IPS-NIHi11 (cell line): ENCODE data around the gene EPSTI1.
"Not testable (repeated sequence)": the region's sequence is repeated elsewhere in the genome, so short reads cannot be mapped to it uniquely, and the experiment has no call there.

Experiments used
- DNase-seq: peaks from one replicate; pipeline ENCODE4 v3.0.0; 2012; ENCODE audit warnings: mixed read lengths, low spot score

The EPSTI1 gene

GRCh38 chr13:43005460-43006236 is 13.6 kb upstream of the EPSTI1 start:
- DNase-seq, result no peak

GRCh38 chr13:43003729-43004128 is 11.7 kb upstream of the EPSTI1 start:
- DNase-seq, result no peak

- no peak for DNase-seq
These were observed 11.0 kb upstream of the EPSTI1 start for GRCh38 chr13:43003010-43003409.

- no peak for DNase-seq
These were observed 10.0 kb upstream of the EPSTI1 start for GRCh38 chr13:43002021-43002420.

- no peak for DNase-seq
These were observed 8.6 kb upstream of the EPSTI1 start for GRCh38 chr13:43000676-43001075.

GRCh38 chr13:42999491-42999890 is 7.5 kb upstream of the EPSTI1 start:
- DNase-seq, result no peak

DNA sequence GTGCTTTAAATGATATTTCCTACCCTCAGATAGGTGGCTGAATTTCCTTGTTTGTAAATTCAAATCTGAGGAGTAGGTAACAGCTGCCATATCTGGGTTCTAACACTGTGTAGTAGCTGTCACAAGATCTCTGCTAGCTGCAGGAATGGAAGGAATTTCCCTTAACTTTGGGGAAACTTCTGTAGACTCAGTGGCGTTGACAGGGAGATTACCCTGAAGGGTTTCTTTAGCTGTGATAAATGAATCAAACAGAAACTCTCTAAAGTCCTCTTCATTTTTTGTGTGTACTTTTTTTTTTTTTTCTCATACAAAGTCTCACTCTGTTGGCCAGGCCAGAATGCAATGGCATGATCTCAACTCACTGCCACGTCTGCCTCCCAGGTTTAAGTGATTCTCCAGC is 5.3 kb upstream of the EPSTI1 start:
- DNase-seq, result no peak

GRCh38 chr13:42996584-42996983 is 4.5 kb upstream of the EPSTI1 start:
- no peak for DNase-seq

DNA sequence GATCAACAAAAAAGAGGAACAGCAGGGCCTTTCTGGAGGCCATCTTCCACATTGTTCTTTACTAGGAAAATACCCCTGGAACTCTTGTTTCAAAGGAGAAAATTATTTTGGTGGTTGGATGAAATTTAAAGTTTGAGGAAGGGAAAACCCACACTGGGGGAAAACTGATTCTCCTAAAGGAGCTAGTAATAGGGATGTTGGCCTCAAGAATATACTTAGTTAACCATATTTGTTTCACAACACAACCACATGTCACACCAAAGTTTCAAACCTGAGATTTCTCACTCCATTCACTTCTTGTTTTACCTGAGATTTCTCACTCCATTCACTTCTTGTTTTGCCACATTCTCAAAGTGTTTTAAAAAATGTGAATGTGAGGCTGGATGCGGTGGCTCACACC is 2.8 kb upstream of the EPSTI1 start:
- DNase-seq, result no peak

- no peak for DNase-seq
These were observed 702 bp upstream of the EPSTI1 start for GRCh38 chr13:42992764-42993122.

- not testable (repeated sequence) for DNase-seq
These were observed 676 bp downstream of the EPSTI1 start for GRCh38 chr13:42991233-42991897.

DNA sequence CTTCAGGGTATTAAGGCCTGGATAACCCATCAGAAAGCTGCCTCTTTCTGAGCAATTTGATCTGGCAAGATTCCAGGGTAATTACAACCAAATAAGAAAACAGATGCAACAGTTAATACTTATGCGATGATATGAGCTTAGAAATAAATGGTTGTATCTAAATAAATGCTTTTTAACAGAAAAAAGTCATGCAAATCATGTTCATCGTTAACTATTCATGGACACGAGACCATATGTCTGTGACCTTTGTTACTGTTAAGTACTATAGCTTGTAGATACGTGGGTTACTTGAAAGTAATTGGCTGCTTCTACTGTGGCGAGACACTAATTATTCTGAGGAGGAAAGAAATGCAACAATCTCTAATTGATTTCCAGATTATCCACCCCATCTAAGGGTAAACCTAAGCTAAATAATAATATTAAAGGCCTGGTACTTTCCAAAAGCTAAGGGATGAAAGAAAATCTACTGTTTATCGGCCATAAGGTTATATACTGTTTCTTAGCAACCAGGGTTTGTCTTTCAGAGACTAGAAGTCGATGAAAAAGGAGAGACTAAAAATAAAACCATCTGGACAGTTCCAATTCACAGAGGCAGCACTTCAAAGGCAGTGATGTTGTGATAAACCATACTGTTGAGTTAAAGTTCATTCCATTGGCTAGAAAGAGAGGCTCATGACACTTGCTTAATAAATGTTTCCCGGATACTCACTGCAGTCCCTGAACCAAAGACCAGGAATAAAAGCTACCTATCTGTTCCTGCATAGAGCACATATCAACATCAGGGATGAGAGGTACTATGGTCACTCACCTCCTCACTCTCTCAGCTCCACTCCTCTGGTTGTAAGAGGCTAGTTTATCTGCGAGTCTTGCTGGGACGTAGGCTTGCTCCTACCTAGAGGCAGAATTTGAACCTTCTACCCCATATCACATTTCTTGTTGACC is 1.5 kb downstream of the EPSTI1 start:
- no peak for DNase-seq

DNA sequence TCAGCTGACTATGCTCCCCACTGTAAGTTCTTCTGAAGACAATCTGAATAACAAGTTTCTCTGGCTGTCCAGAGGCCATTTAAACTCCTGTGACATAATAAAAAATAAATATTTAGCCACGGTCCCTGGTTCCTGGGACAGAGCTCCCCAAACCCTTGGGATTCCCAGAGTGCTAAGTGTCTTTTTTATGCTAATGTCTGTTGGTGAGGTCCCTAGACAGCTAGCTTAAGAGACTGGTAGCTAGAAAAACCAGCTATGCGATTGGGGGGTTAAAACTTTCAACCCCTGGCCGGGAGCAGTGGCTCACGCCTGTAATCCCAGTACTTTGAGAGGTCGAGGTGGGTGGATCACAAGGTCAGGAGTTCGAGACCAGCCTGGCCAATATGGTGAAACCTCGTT is 5.9 kb downstream of the EPSTI1 start:
- DNase-seq, result no peak

DNA sequence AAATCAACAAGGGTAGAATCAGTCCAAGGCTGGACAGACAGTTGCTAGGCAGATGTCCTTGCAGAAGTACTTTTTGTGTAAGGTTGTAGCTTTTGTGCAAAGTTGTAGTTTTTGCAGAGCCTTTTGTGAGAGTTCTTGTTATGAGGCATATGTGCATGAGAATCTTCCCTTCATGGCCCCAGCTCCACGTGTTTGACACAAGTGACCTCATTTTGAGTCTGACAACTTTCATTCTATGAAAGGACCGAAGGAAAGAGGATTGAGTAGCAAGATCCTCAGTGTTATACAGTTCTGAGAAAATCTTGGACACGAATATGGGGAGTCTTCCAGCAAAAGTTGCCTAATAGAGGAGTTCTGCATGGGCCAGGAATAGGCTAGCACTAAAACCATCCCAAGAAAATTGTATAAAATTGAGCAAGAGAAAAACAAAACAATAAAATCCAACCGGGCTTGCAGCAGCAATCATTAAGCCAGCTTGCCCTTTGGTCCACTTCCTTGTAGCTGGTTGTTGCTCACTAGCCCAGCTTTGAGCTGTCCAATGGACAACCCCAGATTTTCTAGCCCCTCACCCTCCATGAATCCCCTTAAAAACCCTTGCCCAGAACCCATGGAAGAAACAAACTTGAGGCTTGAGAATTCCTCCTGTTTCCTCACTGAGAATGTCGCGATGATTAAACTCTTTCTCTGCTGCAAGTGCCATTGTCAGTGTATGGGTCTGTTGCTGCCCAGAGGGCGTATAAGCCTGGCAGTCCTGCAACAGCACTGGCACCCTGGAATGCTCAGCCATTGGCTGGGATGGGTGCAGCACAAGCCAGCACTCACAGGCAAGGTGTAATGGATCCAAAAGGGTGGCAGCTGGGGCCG is 6.5 kb downstream of the EPSTI1 start:
- no peak for DNase-seq

DNA sequence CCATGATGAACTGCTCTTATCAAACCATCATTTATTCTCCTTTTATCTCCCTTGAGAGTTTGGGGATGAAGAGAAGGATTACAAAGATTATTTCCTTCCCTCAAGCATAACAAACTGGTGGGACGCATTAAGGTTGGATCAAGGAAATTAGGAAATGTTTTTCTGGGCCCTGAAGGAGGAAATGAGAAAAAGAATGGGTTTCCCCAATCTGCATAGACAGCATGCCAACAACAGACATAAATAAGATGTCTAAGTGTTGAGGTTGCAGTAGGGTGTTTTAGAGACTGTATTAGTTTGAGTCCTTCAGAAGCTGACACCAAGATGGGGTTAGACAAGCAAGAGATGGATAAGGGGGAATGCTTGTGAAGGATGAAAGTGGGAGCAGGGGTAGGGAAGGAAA is 7.3 kb downstream of the EPSTI1 start:
- no peak for DNase-seq

GRCh38 chr13:42984026-42984425 is 8.0 kb downstream of the EPSTI1 start:
- no peak for DNase-seq

DNA sequence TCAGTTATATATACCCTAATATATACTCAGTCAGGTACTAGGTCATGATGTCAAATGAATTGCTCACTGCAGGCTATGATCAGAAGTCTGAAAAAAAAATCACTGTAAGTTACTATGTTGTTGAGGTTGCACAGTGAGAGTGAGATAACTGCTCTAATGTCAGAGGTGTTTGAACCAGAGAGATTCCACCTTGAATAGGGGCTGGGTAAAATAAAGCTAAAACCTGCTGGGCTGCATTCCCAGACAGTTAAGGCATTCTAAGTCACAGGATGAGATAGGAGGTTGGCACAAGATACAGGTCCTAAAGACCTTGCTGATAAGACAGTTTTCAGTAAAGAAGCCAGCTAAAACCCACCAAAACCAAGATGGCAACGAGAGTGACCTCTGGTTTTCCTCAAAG is 10.2 kb downstream of the EPSTI1 start:
- DNase-seq, result no peak

DNA sequence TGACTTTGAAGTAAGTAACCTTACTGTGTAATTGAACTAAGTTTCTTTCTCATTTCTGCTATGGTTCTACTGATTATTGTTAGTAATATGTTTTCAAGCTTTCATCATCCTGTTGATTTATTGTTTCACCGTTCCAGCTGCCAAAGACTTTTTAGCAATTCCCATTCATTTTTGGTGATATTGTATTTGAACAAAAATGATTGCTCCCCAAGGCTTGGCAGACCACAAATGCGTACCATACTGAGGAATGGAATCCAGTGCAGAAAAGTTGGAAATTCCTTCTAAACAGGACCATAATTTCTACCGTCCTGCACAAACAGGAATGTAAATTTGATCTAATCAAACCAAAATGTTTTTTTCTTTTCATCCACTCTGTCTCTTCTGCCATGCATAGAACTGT is 10.7 kb downstream of the EPSTI1 start:
- DNase-seq, result no peak

DNA sequence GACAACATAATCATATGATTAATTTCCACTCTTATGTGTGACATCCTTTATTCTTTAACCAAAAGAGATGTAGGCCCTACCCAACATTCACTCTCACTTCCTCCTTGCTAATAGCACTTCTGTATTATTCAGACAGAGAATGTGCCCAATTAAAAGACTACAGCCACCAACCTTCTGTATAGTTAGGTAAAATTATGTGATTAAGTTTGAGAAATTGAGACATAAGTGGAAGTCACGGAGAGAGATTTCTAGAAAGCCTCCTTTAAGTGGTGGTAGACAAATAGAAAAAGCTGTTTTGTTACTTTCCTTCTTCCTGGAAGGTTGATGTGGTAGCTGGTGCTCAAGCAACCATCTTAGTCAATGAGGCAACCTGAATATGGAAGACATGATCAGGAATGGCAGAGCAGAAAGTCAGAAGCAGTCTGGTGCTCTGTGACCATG is 14.8 kb downstream of the EPSTI1 start:
- DNase-seq, result no peak

DNA sequence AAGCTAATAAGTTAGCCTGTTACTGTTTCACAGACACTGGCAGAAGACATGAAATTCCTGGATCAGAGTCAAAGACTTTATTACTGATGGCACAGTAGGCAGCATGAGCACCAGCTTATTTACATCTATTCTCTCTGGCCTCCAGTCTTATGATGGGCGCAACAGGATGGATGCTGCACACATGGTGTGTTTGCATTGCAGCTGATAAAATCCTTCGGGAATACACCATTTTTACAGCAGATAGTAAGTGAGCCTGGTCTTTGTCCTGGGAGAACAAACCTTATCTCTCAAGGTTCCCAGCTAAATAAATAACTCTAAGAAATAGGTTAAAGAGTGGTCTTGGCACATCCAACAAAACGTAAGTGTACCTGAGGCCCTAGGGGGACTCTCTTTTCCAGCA is 16.0 kb downstream of the EPSTI1 start:
- no peak for DNase-seq

DNA sequence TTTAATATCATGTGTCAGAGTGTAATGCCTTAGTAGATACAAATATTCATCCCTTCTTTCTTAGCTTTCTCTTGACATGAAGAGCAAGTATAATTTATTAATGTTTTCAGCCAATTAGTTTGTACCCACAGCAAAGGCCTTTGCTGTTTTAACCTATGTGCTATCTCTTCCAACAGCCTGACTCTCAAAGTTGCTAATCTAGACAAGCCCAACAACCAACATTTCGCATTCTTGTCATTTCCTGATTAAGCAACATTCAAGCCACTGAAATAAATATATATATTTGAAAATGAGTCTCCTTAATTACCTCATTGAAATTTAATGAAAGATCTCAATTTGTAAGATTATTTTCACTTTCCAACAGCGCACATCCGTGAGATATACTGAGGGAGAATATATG is 18.5 kb downstream of the EPSTI1 start:
- DNase-seq, result no peak
